Lower leg skin (tissue), 4 donors: ENCODE measurements around the gene ITPRID1. TPM values are rescaled to one million over a fixed set of nuclear protein-coding genes. Genes with fewer than 3 reads are reported as not detected.
"Not testable (repeated sequence)": the region's sequence is repeated elsewhere in the genome, so short reads cannot be mapped to it uniquely, and the experiment has no call there.

Source experiments
- DNase-seq, 2 donors: peaks; one replicate each; pipeline ENCODE4 v3.0.0-alpha.2; 2019; ENCODE audit warnings: low spot score in 2 of 2
- H3K4me3 ChIP-seq: fragments of 200-600 bp; sonication (generic); 2 replicates; pipeline ENCODE4 v1.5.1; 2017; ENCODE audit warnings: mild to moderate bottlenecking, low read depth; ENCODE audit not compliant: poor library complexity, severe bottlenecking
- POLR2A ChIP-seq, 2 donors: fragments of 450-650 bp; IDR thresholded peaks; one replicate each; pipeline ENCODE4 v1.6.1; 2016 to 2017; ENCODE audit warnings: antibody characterized with exemption in 2 of 2, mild to moderate bottlenecking in 1 of 2, moderate library complexity in 1 of 2
- WGBS, 2 donors: methylation state at CpG; one replicate each; pipeline ENCODE4 v1.1.5; 2018; 5-methylcytosine and 5-hydroxymethylcytosine counted together
- intact Hi-C: fragments of 100-400 bp; cut with DNase I; formaldehyde crosslinking; loops from one replicate; pipeline ENCODE4 v1.15.0; 2023; ENCODE audit warnings: low total_unique reads
- total RNA-seq, 4 donors: library from RNA; depleted of rRNA; stranded (reverse); fragments of >200 nt; gene quantifications; one replicate each; pipeline ENCODE4 v1.1.0, GENCODE V29; 2016
- TF ChIP-seq, protein P1 (sequence below), 3 donors: fragments of 450-650 bp; IDR thresholded peaks; one replicate each; pipeline ENCODE4 v1.5.1; 2016; ENCODE audit warnings: antibody characterized with exemption in 3 of 3, mild to moderate bottlenecking in 3 of 3, moderate library complexity in 2 of 3

Gene ITPRID1
- total RNA-seq, 4 donors from 2014 or later = 0.63 to 17.4 (median 9.6) TPM

DNA sequence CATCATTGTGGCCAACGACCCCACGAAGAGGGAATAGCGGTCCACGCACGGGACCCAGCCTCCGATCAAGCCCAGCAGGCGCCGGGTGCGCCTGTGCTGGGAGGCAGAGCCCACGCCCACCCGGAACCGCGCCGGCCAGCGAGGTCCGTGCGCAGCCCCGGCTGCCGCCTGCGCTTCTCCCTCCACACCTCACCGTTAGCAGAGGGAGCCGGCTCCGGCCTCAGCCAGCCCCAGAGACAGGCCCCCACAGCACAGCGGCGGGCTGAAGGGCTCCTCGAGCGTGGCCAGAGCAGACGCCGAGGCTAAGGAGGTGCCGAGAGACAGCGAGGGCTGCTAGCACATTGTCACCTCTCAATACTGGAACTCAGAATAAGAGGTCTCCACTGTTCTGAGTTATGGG is 3.6 kb downstream of the ITPRID1 start:
- no peak for DNase-seq
- 93 to 95% methylated on average over 31 of the region's 31 CpGs for WGBS, 2 donors
- no peak overlapping the region for H3K4me3 ChIP-seq
- no peak for TF ChIP-seq POLR2A (IDR thresholded peaks at IDR 0.05)
- TF ChIP-seq, protein P1, sequence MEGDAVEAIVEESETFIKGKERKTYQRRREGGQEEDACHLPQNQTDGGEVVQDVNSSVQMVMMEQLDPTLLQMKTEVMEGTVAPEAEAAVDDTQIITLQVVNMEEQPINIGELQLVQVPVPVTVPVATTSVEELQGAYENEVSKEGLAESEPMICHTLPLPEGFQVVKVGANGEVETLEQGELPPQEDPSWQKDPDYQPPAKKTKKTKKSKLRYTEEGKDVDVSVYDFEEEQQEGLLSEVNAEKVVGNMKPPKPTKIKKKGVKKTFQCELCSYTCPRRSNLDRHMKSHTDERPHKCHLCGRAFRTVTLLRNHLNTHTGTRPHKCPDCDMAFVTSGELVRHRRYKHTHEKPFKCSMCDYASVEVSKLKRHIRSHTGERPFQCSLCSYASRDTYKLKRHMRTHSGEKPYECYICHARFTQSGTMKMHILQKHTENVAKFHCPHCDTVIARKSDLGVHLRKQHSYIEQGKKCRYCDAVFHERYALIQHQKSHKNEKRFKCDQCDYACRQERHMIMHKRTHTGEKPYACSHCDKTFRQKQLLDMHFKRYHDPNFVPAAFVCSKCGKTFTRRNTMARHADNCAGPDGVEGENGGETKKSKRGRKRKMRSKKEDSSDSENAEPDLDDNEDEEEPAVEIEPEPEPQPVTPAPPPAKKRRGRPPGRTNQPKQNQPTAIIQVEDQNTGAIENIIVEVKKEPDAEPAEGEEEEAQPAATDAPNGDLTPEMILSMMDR (IDR thresholded peaks at IDR 0.05) = no peak
- intact Hi-C loops = no loop called here

DNA sequence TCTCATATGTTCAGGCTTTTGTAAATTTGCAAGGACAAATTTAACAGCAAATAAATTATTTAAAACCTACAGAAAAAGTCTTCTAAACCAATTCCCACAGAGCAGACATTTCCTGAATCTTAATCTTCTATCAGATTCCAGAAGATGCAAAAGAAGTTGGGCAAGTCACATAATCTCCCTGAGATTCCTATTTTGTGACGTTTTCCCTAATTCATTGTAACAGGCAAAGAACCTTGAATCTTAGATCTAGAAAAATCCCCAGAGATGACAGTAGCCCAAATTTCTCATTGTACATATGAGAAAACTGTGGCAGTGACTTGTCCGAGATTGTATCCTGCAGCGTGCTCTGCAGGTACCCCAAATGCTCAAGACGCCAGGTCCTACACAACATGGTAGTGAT is 4.9 kb downstream of the ITPRID1 start:
- 88 to 90% methylated on average over 4 of the region's 4 CpGs for WGBS, 2 donors
- intact Hi-C loops = no loop called here
- no peak overlapping the region for H3K4me3 ChIP-seq
- TF ChIP-seq, protein P1 (IDR thresholded peaks at IDR 0.05) = no peak
- no peak for TF ChIP-seq POLR2A (IDR thresholded peaks at IDR 0.05)
- no peak for DNase-seq

DNA sequence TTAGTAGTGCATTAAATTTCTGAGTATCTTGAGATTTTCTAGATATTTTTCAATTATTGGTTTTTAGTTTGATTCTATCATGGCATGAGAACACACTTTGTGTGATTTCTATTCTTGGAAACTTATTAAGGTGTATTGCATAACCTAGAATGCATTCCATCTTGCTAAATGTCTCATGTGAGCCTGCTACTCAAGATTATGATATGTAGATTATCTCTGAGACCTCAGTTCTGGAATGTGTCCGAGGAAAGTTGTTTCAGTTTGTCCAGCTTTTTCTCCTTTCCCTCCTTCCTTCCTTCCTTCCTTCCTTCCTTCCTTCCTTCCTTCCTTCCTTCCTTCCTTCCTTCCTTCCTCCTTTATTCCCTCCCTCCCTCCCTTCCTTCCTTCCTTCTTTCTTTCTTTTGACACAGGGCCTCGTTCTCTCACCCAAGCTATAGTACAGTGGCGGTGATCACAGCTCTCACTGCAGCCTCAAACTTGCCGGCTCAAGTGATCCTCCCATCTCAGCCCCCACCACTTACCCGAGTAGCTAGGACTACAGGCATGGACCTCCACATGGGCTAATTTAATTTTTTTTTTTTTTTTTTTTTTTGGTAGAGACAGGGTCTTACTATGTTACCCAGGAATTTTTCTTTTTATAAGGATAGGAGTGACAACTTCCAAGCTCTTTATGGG is 7.6 kb downstream of the ITPRID1 start:
- DNase-seq = no peak
- WGBS, 2 donors = 80 to 83% methylated on average over 5 of the region's 5 CpGs
- intact Hi-C loops = no loop called here
- TF ChIP-seq, protein P1 (IDR thresholded peaks at IDR 0.05) = no peak
- TF ChIP-seq POLR2A (IDR thresholded peaks at IDR 0.05) = no peak
- no peak overlapping the region for H3K4me3 ChIP-seq

DNA sequence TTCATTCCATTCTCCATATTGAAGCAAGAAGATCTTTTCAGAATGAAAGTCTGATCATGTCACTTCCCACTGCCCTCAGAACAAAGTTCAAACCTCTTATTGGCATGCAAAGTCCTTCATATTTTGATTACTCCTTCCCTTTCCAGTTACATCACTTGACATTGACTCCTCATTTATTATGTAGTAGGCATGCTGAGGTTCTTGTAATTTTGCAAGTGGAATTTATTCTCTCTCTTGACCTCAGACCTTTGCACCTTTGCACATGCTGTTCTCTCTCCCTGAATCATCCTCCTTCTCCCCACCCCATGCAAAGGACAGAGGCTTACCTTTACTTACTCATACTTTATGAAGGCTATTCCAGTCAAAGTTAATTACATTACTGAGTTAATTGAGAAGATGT is 13.0 kb downstream of the ITPRID1 start:
- intact Hi-C loops = no loop called here
- TF ChIP-seq POLR2A (IDR thresholded peaks at IDR 0.05) = no peak
- TF ChIP-seq, protein P1 (IDR thresholded peaks at IDR 0.05) = no peak
- DNase-seq = no peak

DNA sequence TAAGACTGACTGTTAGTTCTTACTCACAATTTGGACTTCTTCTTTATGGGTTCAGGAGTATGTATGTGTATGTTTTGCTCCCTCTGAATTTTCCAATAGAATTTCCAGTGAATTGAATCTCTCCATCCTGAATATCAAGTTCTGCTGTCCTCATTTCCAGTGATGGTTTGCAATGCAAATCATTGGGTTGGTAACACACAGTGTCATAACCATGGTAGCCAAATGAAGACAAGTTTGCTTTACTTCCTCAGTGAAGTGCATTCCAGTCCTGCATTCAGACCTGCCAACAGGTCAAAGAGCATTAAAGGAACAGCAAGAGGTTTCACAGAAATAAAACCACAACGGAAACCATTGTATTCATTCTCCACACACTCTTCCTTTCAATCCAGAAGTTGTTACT is 15.2 kb downstream of the ITPRID1 start:
- DNase-seq = no peak
- intact Hi-C loops = no loop called here
- 71 to 75% methylated on average over 1 of the region's 1 CpG for WGBS, 2 donors
- H3K4me3 ChIP-seq = no peak overlapping the region
- no peak for TF ChIP-seq POLR2A (IDR thresholded peaks at IDR 0.05)
- TF ChIP-seq, protein P1 (IDR thresholded peaks at IDR 0.05) = no peak

More for the DNA sequence above, 13.0 kb downstream of the ITPRID1 start:
- no peak overlapping the region for H3K4me3 ChIP-seq

DNA sequence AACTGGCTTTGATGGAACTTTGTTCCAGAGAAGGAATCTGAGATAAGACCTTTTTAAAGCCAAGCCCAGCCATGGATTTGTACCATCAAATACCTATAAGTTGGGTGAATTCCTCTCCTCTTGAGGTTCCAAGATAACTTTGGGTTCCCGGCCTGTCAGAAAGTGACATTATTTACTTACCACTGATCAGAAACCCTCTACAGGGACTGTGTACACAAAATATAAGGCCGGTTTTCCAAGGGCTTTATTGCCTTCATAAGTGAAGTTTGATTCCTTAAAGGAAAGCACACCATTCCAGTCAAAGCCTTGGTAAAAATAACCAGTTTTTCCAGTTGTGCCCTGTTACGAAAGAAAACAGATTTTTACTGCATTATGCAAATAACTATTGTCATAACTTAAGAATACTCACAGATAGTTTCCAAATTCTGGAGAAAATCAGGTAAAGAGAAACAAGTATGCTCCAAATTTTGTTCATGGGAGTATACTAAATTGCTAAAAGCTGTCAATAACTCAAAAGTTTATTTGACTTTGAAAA is 26.8 kb downstream of the ITPRID1 start:
- intact Hi-C loops, H3K4me3 ChIP-seq, DNase-seq: not testable (repeated sequence)
- 49% methylated on average over 3 of the region's 3 CpGs for WGBS, 2 donors
